GM19372 (cell line): ENCODE data around the gene FAM9C.

Source experiments
- ATAC-seq: cut with Tn5 transposase; IDR thresholded peaks from one replicate; pipeline ENCODE4 v1.9.1; 2021; ENCODE audit warnings: mild to moderate bottlenecking, low read depth, moderate library complexity; ENCODE audit not compliant: unreplicated experiment

Gene FAM9C

DNA sequence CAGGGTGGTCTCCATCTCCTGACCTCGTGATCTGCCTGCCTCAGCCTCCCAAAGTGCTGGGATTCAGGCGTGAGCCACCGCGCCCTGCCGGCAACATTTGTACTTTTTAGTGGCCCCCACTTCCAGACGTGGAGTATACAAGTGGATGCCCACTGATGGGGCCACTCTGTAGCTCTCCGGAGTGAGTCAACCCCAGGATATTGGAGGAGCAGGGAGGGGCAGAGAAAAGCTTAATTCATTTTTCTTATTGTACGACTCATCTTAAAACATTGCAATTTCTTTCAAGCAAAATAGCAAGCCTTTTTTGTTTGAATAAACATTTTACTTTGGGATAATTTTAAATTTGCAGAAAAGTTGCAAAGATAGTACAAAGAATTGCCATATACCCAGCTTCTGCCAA is 34.6 kb downstream of the FAM9C start:
- ATAC-seq = no peak

DNA sequence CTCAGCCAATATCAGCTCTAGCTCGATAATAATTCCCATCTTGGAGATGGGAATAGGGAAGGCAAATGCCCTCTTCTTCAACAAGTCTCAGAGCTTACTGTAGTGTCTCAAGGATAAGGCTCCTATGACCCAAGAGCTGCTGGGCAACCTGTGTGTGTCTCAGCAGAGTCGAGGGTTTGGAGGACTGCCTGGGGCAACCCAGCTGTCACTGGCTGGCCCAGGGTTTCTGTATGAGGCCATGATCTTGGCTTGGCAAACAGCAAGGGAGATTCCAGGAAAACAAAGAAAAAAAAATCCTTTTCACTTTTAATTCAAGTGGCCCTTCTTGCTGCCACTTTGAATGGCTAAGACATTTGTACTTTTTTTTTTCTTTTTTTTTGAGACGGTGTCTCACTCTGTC is 35.1 kb downstream of the FAM9C start:
- no peak for ATAC-seq

DNA sequence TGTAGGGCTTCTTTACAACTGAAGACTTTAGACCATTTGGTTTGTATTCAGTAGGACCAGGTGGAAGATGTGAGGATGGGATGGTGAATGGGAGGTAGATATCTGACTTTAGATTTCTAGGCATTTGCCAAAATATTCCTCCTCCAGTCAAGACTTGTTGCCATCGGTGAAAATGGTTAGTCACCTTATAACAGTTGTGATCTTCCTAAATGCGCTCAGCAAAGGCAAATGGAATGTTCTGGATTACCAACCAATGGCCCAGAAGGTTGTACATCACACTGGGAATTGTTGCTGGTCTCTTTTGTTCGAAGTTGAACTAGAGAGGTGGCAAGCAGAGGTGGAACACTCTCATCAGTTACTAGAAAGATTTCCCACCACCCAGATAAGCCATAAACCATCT is 35.6 kb downstream of the FAM9C start:
- no peak for ATAC-seq

DNA sequence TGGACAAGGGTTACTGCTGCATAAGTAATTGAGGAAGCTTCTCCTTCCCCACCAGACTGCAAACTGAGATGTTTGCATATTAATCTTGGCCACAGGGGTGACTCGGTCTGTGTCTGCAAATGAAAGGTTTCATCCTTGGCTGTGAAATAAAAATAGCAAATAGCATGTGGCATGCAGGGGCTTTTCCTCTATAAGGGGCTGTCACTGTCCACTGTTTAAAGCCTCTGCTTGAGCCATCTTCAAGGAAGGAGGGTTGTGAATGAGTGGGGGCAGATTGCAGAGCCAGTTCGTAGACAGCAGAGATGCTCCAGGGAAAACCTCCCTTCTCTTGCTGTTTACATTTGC is 36.3 kb downstream of the FAM9C start:
- no peak for ATAC-seq

DNA sequence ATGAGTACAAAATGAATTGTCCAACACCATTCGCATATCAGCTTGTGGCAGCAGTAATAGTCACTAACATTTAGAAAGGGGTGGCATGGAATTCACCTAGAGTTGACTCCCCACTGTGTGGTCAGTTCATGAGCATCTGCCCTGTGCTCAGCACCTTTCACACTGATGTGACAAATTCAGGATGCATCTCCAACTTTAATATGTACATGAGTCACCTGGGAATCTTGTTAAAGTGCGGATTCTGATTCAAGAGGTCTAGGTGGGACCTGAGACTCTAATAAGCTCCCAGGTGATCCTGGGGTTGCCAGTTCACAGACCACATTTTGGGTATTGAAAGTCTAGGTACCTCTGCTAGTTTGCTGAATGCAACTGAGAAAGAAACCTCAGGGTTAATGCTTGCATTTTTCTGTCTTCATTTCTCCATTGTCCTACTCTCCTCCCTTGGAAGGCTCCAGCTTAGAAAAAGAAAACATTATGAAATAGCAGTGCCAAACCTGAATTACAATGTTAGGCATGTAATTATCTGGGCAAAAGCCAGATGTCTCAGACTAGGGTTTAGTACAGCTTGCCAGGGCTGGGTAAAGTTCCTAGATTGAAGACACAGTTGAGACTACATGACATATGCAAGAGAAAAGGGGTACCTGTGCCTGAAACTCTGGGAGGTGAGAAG is 36.8 kb downstream of the FAM9C start:
- ATAC-seq = no peak

DNA sequence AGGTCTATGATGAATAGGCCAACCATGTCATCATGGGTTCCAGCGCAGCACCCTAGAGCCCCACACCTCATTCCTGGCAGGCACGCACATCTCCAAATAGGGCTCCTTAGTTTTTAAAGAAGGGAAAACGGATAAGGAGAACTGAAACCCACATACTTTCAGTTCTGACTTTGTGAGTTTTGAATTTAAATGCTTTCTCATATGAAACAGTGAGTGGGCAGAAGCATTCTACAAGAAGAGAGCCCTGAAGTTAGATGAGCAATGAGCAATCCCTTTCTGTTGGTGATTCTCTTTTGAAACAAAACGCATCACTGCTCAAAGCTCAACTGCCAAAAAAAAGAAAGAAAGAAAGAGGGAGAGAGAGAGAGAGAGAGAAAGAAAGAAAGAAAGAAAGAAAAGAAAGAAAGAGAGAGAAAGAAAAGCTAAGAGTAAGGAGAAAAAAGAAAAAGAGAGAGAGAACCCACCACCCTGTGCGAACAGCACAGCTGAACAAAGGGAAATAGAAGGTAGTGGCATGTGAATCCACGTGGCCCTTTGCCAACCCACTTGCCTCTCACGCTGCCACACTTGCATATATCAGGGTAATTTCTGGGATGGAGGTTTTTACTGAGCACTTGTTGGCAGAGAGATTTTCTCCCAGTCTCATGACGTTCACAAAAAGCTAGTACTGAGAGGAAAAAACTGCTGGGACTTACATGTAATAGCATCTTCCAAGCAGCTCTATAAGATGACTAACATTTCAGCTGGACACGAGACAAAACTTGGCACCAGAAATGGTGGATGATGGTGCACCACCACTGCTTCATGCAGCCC is 38.6 kb downstream of the FAM9C start:
- ATAC-seq = no peak

DNA sequence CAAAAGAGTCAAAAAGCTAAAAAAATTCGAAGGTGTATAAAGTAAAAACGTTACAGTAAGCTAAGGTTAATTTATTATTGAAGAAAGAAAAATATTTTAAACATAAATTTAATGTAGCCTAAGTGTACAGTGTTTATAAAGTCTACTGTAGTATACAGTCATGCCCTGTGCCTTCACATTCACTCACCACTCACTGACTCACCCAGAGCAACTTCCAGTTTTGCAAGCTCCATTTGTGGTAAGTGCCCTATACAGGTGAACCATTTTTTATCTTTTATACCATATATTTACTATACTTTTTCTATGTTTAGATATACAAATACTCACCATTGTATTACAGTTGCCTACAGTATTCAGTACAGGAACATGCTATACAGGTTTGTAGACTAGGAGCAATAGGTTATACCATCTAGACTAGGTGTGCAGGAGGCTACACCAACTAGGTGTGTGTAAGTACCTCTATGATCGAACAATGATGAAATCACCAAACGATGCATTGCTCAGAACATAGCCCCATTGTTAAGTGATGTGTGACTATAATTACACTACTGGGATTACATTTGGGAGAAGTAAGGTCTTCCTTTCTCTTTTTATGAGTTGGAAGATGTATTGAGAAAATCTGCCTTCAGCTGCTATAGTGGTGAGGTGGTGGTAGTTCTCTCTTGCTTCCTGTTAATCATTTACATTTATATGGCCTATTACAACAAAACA is 42.3 kb downstream of the FAM9C start:
- no peak for ATAC-seq

DNA sequence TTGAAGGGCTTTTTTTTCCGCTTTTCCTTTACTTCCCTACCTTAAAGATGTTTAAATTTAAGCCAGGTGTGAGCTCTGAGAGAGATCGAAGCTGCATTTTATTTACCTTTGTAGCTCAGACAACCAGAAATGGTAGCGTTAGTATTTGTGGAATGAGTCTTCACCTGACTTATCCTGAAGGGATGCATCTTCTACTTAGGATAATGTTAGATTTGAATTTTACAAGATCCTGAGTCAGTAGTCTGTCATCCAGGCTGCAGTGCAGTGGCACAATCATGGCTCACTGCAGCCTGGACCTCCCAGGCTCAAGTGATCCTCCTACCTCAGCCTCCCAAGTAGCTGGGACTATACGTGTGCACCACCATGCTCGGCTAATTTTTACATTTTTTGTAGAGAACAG is 43.3 kb downstream of the FAM9C start:
- ATAC-seq = no peak

DNA sequence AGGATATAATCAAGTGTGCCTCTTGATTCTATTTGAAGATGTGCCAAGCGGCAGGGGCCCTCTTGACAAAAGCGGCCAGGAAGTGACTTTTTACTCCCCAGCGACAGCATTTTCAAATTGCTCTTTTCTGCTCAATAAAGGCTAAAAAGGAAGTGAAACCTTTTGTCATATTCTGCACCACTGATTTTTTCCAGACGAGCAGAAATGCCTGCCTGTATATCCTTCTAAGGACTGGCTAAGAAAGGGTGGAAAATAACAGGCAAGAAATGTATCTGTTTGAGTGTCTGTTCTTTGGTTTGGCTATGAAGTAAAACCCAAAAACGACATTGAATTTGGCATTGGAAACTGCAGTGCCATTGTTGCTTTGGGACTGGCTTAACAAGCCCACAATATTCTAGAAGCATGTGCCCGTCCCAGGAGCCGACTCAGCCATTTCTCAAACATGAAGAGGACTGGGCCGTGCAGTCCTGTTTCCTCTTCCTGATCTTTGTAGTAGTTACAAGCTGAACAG is 44.1 kb downstream of the FAM9C start:
- no peak for ATAC-seq

DNA sequence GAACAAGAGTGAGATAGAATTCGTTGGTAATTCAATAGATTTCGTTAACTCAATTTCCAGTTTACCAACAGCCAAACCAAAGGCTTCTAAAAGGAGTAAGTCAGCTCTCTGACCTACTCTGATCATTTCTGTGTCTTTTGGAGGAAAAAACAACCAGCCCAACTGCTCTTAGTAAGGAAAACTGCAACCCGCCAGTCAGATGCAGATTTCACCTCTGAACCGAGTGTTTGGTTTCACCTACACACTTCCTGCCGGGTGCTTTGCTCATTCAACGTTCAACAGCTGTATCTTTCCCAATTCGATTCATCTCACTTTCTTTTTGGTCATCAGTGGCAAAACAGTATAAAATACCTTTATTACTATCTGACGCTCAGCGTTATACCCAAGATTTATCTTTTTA is 45.0 kb downstream of the FAM9C start:
- ATAC-seq = no peak

DNA sequence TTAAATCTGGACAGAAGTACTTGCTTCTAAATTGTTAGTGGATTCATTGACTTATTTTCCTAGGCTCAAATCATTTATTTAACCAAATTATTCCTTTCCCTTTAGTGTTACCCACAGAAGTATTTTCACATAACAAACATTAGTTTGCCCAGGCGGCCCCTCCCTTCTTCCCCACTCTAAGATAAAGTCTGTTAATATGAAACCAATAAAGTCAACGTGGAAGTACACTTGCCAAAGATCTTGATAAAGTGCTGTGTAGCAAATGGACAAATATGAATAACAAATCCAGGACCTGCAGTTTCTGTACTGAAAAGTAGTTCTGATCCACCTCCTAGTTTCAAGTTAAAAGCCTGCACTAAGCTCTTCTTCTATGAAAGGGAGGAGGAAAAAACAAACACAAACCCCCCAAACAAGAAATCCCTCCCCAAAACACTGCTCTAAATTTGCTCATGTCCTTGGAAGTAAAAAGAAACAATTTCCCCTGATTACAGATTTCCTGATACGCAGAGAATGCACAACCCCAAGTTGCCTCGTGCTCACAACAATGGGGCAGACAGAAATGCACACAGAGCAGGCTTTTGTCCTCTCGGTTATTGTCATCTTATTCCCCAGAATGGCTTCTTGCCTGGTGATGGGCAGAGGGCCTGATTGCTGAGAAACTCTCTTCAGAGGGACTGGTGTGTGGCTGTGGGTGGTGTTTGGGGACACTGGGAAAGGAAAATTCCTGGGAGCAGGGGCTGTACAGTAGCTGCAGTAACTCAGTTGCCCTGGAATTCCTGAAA is 46.3 kb downstream of the FAM9C start:
- ATAC-seq = no peak

DNA sequence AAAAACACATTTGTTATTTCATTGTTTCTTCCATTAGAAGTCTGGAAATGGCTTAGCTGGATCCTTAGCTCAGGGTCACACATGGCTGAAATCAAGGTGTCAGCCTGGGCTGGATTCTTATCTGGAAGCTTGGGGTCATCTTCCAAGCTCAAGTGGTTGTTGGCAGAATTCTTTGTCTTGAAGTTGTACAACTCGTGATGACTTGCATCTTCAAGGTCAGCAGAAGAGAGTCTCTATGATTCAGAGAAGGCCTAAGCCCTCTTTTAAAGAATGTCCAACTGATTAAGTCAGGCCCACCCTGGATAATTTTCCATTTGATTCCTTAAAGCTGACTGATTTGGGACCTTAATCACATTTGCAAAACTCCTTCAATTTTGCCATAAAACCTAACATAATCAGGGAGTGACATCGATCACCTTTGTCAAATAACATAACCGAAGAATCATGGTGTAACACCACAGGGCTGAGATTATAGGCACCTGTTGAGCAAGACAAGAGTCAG is 47.4 kb downstream of the FAM9C start:
- no peak for ATAC-seq

DNA sequence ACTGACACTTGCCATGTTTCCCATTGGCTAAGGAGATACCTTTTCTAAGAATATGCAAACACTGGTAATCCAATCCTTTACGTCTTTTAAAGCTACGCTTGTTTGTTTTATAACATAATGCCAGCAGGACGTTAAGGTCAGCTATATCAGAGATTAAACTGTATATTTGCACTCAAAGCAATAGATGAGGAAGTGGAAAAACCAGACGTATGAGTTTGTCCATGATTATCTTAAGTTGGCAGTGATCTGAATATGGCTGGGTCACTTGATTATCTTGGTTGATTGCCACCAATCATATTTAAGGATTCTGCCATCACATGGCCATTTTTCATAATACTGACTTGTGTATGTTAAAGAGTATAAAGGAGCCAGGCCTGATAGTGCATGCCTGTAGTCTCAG is 50.1 kb downstream of the FAM9C start:
- no peak for ATAC-seq

DNA sequence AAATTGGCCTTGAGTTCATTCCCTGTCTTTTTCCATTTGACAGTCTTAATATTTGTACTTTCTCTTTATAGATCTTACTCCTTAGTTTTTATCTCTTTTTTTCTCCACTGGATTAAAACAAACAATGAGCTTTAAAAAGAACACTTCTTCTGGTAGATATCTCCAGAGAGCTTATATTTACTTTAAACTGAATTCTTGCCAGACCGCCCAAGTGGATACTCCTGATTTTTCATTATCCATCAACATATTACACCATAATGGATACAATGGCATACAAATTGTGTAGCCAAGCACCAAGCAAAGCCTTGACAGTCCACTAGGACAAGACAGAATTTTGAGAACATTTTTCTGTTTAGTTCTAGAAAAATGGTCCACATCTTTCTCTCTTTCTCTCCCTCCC is 50.6 kb downstream of the FAM9C start:
- no peak for ATAC-seq

DNA sequence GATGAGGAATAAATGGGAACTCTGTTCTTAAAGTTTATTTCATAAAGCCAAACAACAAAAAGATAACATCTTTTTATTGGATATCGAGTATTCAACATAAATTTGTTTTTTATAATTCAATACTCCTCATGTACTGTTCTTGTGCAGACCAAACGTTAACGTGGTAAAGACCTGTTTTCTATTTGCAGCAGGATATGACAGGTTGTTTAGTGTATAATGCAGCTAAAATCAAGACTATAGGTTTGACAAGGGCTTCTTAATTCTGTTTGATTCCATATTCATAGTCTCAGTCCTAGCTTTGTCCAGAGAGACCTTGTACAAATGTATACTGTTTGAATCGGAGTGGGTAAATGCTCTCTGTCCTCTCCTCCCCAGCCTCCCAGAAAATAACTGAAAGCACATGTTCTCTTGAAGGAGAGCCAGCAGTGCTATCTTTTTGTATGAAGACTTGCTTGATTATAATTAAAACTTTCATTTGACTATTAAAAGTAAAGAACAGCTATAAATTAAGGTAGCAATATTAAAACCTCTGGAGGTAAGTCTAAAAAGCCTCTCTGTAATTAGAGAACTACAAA is 51.8 kb downstream of the FAM9C start:
- no peak for ATAC-seq

DNA sequence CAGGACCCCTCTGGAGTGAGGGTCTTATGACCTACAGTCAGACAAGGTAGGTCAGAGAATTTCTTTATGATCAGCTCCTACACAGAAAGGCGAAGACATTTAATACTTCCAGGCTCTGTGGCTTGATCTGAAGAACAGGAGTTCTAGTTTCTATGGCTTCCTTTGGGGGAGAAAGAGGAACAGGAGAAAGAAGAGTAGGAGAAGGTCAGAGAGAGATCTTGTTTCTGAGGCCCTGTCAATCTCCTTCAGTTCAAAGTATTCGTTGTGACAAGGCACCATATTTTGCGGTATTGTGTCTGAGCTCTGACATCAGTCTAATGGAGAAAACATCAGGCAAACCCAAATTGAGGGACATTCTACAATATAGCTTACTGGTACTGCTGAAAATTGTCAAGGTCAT is 52.8 kb downstream of the FAM9C start:
- ATAC-seq = no peak

DNA sequence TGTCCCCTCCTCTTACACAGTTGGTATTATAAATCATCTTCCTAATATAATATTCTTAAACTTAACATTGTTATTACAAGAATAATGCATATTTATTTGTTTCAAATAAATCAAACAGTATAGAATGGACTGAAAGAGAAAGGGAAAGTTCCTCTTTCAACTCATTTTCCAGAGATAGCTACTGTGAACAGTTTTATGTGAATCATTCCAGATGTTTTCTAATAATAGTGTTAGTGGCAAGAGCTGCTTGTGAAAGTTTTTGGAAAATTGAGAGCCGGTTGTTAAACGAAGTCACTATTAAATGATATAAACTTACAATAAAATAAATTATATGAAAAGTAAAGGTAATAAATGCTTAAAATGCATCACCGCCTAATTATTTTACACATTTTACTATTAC is 55.0 kb downstream of the FAM9C start:
- no peak for ATAC-seq

DNA sequence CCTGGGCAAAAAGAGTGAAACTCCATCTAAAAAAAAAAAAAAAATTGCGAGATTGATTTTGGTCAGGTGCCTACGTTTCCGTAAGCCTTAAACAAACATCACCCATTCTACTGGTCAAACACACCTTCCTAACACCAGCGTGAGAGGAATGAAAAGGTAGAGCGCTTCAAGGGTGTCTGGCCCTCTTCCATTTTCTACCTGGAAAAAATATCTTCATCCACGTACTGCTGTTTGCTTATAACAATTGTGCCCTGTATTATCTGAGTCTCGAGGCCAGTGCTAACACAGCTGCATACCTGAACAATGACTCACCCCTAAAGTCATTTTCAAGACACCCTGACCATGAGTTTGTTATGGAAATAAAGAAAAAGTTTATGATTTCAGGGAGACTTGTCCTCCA is 55.6 kb downstream of the FAM9C start:
- no peak for ATAC-seq

DNA sequence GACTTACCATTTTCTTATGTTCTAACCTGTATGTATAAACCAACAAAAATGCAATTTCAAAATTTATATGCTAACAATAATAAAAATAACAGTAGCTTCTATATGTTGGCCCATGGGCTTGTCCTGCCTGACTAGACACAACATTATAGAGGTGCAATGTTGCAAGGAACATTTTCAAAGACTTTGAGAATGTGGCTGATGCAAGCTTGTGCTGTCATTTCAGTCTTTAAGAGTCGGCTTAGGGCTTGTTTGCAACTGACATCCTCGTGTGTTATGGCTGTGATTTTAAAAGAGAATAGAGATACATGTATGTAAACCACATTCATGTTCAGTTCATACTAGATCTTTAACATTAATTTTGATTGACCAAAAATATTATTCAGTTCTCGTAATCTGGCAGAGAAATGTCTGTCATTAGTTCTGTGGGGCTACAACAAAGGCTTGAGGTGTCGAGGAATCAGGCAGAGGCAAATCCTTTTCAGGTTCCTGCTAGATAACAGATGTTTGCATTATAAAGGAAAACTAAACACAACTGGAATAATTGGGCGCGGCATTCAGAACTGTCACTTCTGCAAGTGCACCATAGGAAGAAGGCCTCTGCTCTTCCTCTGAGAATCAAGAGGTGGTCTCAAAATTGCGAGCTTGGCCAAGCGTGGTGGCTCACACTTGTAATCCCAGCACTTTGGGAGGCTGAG is 56.4 kb downstream of the FAM9C start:
- ATAC-seq = no peak

DNA sequence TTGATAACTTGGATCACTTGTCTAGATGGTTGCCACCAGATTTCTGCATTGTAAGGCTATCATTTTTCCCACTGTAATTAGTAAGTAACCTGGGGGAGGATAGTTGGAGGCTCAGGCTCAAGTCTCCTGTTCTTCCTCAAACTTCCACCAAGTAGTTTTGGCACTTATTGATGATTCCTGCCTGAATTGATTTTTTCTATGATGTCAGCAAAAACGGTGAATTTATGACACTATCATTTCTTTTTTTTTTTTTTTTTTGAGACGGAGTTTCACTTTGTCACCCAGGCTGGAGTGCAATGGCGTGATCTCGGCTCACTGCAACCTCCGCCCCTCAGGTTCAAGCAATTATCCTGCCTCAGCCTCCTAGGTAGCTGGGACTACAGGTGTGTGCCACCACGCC is 57.1 kb downstream of the FAM9C start:
- no peak for ATAC-seq
